Muscle of leg (tissue), 11 donors: ENCODE results near the gene F5. TPM values are rescaled to one million over a fixed set of nuclear protein-coding genes. Genes with fewer than 3 reads are reported as not detected.

Experiments
- DNase-seq: peaks from one replicate; pipeline ENCODE4 v3.0.0; 2013
- H3K27ac ChIP-seq: one replicate; pipeline ENCODE4 v1.5.1; 2013; ENCODE audit warnings: mild to moderate bottlenecking, low read length, control low read depth
- H3K27me3 ChIP-seq: one replicate; pipeline ENCODE4 v1.6.1; 2013; ENCODE audit warnings: low read length; ENCODE audit not compliant: control insufficient read depth, insufficient read depth
- H3K36me3 ChIP-seq: one replicate; pipeline ENCODE4 v1.6.1; 2013; ENCODE audit warnings: low read length; ENCODE audit not compliant: control insufficient read depth, insufficient read depth
- H3K4me1 ChIP-seq: one replicate; pipeline ENCODE4 v1.6.1; 2013; ENCODE audit warnings: low read length; ENCODE audit not compliant: control insufficient read depth, insufficient read depth
- H3K4me3 ChIP-seq: one replicate; pipeline ENCODE4 v1.5.1; 2013; ENCODE audit warnings: low read length, control low read depth
- H3K9me3 ChIP-seq: replicated peaks from 2 replicates; pipeline ENCODE4 v1.6.1; 2013; ENCODE audit warnings: low read depth, low read length; ENCODE audit not compliant: control insufficient read depth
- whole genome bisulfite sequencing: methylation state at CpG from one replicate; pipeline ENCODE4 v1.1.5; 2013; ENCODE audit warnings: missing lambda C conversion rate; ENCODE audit not compliant: insufficient coverage; 5-methylcytosine and 5-hydroxymethylcytosine counted together
- polyA plus RNA-seq, 8 donors: library from polyadenylated mRNA; unstranded; fragments of 120-200 nt; gene quantifications; one replicate each; pipeline versions ENCODE4 v1.2.1 to v1.2.3, GENCODE V29; 2013; ENCODE audit warnings: inconsistent platforms in 1 of 8, low replicate concordance in 1 of 8; ENCODE audit not compliant: insufficient read length in 8 of 8, insufficient read depth in 1 of 8
- total RNA-seq: library from RNA; stranded (reverse); fragments of 120-200 nt; gene quantifications from one replicate; pipeline ENCODE4 v1.2.4, GENCODE V29; 2013

The F5 gene
- total and polyA plus RNA-seq, 9 donors: 0.07 to 0.71 (median 0.38) TPM

DNA sequence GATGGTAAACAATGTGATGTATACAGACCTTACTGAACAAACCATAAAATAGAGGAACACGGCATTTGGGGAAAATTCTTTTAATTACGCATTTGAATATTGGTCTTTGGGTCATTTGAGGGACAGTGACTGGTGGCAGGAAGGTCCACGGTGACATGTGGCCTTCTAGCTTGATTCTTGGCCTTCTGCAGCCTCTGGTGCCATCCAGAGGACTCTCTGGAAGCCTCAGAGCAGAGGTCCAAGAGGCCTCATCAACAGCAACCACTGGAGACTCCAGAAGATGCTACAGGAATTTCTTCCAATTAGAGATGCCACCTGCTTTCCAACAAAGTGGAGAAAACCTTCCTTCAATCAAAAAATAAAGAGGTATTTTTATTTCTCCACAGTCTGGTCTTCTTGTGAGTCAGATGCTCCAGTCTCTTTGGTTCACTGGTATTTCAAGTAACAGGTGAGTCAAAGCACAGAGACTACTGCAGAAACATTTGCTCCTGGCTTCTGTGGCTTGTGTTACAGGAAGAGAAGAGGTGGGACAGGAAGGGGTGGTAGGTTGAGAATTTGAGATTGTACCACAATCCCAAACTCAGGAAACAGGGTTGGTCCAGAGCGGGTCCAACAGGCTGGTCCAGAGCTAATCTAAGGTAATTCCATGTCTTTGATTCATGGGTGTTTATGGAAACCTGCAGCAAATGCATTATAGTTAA is 2.7 kb upstream of the F5 start:
- Histone ChIP-seq H3K4me3 (no peak overlapping the region), H3K27me3 (peaks cover 10% of the 10 kb centered on the region), H3K4me1 (no peaks in the 10 kb centered on the region), H3K36me3 (no peaks in the 10 kb centered on the region), H3K9me3 (no peaks in the 10 kb centered on the region), H3K27ac (no peak overlapping the region)
- DNase-seq: no peak
- 56% methylated on average over 1 of the region's 4 CpGs for WGBS

DNA sequence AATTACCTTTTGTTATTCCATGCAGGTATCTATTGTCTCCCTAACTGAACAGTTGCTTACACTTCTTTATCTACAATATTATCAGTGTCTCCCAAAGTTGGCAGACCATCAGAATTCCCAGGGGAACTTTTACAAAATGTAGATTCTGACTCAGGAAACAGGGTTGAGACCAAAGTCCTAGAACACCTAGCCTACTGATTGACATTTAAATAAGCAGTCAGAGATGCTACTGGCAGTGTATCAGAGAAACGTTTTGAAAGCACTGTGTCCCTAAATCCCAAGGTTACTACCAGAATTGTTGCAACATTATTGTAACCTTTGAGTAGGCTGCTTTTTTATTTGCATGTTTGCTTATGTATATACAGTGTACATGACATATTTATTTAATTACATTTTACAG is 1.8 kb upstream of the F5 start:
- Histone ChIP-seq H3K4me3 (no peak overlapping the region), H3K27ac (no peak overlapping the region), H3K36me3 (no peaks in the 10 kb centered on the region), H3K9me3 (no peaks in the 10 kb centered on the region), H3K27me3 (peaks cover 10% of the 10 kb centered on the region), H3K4me1 (no peaks in the 10 kb centered on the region)
- DNase-seq: no peak
- WGBS: no CpG with 5 or more reads among the region's 1 CpG

DNA sequence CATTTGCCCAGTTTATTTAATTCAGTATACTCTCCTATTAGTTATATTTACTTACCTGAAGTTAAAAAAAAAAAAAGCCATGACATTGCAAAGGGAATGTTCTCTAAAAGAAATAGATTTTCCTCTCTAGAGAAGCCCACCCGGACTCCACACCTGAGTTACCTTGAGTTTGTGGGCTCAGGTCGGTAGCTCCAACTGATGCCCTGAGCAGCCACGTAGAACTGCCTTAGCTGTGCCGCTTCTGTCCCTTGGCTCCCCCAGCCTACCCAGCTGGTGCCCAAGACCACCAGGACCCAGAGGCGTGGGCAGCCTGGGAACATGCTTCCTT is 250 bp downstream of the F5 start:
- H3K36me3 ChIP-seq: no peaks in the 10 kb centered on the region
- 25% methylated on average over 5 of the region's 5 CpGs for WGBS
- no peaks in the 10 kb centered on the region for H3K4me1 ChIP-seq
- no peaks in the 10 kb centered on the region for H3K9me3 ChIP-seq
- peaks cover 10% of the 10 kb centered on the region for H3K27me3 ChIP-seq
- DNase-seq: no peak
- H3K27ac ChIP-seq: no peak overlapping the region
- H3K4me3 ChIP-seq: no peak overlapping the region

GRCh38 chr1:169585181-169585580 is 1.1 kb downstream of the F5 start:
- Histone ChIP-seq H3K9me3 (no peaks in the 10 kb centered on the region), H3K4me3 (no peak overlapping the region), H3K27ac (no peak overlapping the region), H3K27me3 (peaks cover 10% of the 10 kb centered on the region), H3K36me3 (no peaks in the 10 kb centered on the region), H3K4me1 (no peaks in the 10 kb centered on the region)
- no peak for DNase-seq

DNA sequence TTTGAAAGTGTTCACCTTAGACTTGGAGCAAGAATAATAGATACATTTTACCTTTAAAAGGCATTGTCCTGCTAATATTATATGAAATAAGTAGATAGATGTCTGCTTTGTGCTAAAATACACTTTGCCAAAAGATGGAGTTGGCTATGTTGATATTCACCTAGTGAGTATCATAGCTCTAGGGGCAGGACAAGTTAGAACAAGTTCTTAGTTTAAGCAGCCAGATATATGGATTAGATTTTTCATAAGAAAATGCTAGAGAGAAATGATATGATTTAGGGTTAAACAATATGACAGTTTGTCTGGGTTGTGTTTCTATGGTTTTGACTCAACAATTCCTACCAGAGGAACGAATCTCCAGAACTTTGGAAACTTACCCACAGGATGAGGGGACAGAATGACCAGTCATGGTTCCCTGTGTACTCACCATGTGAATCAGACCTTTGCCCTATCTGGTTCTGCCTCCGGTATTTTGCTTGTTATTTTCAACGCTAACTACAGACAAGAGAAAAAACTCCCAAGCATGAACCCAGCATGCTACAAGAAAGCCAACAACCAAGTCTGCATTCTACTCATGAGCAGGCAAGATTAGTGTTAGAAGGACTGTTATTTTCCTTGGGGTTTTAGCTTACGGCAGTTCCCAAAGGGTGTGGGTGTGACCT is 1.7 kb downstream of the F5 start:
- H3K4me1 ChIP-seq: no peaks in the 10 kb centered on the region
- no peak overlapping the region for H3K4me3 ChIP-seq
- no peaks in the 10 kb centered on the region for H3K36me3 ChIP-seq
- H3K9me3 ChIP-seq: no peaks in the 10 kb centered on the region
- peaks cover 10% of the 10 kb centered on the region for H3K27me3 ChIP-seq
- DNase-seq: no peak
- H3K27ac ChIP-seq: no peak overlapping the region
- no CpG with 5 or more reads among the region's 4 CpGs for WGBS

DNA sequence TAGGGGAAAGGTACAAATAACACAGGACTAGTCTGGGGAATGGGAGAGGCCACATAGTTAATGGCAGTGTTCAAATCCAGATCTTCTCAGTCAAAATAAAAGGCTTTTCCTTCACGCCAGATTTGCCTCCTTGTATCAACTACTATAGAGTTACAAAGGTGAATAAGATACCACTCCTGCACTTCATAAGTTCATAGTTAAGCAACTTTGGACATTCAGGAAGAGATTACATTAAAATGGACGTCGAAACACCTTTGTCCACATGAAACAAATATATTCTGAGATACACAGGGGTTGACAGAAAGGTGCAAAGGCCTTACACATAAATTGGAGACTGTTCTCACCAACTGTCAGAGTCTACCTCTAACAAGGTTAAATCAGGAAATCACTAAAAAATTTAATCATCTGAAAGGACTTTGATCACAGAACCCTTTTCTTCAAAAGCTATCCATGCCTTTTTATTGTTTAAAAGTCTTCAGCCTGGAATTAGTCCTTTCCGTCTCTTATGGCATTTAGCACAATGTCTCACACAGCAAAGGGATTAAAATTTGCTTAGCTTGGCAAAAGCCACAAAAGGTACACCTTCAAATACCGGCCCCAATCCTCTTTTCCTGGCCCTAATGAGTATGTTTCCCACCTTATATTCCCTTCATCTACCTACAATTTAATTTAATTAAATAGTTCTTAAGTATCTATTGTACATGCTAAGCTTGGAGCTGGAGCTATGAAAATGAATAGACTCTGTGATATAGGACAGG is 8.1 kb downstream of the F5 start:
- no peak for DNase-seq
- Histone ChIP-seq H3K4me3 (no peak overlapping the region), H3K27me3 (no peaks in the 10 kb centered on the region), H3K27ac (no peak overlapping the region), H3K4me1 (no peaks in the 10 kb centered on the region), H3K36me3 (no peaks in the 10 kb centered on the region), H3K9me3 (no peaks in the 10 kb centered on the region)
- WGBS: 71% methylated on average over 1 of the region's 5 CpGs

GRCh38 chr1:169576935-169577331 is 9.3 kb downstream of the F5 start:
- Histone ChIP-seq H3K36me3 (no peaks in the 10 kb centered on the region), H3K27me3 (no peaks in the 10 kb centered on the region), H3K27ac (no peak overlapping the region), H3K4me3 (no peak overlapping the region), H3K4me1 (no peaks in the 10 kb centered on the region), H3K9me3 (no peaks in the 10 kb centered on the region)
- DNase-seq: no peak
- WGBS: no CpG with 5 or more reads among the region's 1 CpG

DNA sequence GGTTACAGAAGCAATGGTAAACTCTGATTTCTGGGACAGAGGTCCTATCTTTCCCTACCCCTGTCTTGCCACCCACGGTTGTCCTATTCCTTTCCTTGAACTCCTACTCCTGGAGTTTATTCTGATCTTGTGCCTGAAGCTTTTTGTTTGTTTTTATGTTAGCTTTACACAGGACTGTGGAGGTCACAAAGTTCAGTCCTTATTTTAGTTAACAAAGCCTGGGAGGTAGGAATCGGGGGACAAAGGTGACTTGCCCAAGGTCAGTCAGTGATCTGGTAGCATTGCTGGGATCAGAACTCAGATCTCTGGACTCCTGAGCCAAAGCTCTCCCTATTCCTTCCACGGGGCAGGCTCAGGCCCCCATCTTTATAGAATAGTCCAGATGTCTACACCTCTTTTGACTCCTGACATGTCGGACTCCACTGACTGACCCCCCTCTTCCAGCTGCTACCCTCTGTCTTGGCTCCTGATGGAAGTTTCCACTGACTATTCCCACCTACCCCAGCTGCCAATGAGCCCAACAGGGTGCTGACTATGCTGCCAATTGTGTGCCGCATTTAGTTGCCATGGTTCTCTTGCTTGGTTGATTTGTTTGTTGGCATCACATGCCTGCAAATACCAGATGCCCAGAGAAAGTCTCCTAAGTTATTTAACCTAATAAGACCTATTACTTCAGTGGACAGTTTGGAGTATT is 9.9 kb downstream of the F5 start:
- Histone ChIP-seq H3K9me3 (no peaks in the 10 kb centered on the region), H3K4me1 (no peaks in the 10 kb centered on the region), H3K4me3 (no peak overlapping the region), H3K27me3 (no peaks in the 10 kb centered on the region), H3K27ac (no peak overlapping the region), H3K36me3 (no peaks in the 10 kb centered on the region)
- 48% methylated on average over 2 of the region's 5 CpGs for WGBS
- no peak for DNase-seq

DNA sequence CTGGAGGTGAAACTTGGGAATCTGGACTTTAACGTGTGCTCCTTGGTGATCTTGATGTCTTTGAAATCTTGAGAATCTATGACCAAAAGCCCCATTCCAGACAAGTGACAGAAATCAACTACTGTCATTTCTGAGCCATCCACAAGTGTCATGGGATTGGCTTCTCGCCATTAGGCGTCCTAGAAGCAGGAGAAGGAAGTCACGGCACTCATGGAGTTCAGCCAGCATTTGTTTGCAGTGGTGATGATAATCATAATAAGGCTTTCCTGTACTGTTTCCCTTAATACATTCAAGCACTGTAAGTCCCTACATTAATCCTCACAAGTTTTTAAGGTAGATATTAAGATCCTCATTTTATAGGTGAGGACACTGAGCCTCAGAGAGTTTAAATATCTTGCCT is 11.9 kb downstream of the F5 start:
- H3K27me3 ChIP-seq: no peaks in the 10 kb centered on the region
- no CpG with 5 or more reads among the region's 4 CpGs for WGBS
- H3K36me3 ChIP-seq: no peaks in the 10 kb centered on the region
- DNase-seq: peak; percentile 4
- H3K4me1 ChIP-seq: no peaks in the 10 kb centered on the region
- H3K27ac ChIP-seq: no peak overlapping the region
- no peaks in the 10 kb centered on the region for H3K9me3 ChIP-seq
- no peak overlapping the region for H3K4me3 ChIP-seq

GRCh38 chr1:169572187-169572586 is 14.1 kb downstream of the F5 start:
- Histone ChIP-seq H3K36me3 (no peaks in the 10 kb centered on the region), H3K27me3 (no peaks in the 10 kb centered on the region), H3K27ac (no peak overlapping the region), H3K4me1 (no peaks in the 10 kb centered on the region), H3K4me3 (no peak overlapping the region), H3K9me3 (no peaks in the 10 kb centered on the region)
- DNase-seq: peak; percentile 23
- WGBS: no CpG with 5 or more reads among the region's 1 CpG
